Transverse colon (tissue), 4 donors: Measurements from ENCODE around the gene DDX1. TPM values are rescaled to one million over a fixed set of nuclear protein-coding genes. Genes with fewer than 3 reads are reported as not detected.

Experiments used
- DNase-seq: peaks from one replicate; pipeline ENCODE4 v3.0.0-alpha.2; 2019
- H3K27ac ChIP-seq, 4 donors: fragments of 200-600 bp; sonication (generic); 2 replicates each; pipeline ENCODE4 v1.5.1; 2016 to 2018; ENCODE audit warnings: inconsistent platforms in 4 of 4
- H3K27me3 ChIP-seq: fragments of 200-600 bp; sonication (generic); 2 replicates; pipeline ENCODE4 v1.5.1; 2017; ENCODE audit warnings: inconsistent platforms
- H3K36me3 ChIP-seq, 4 donors: fragments of 200-600 bp; sonication (generic); 2 replicates each; pipeline ENCODE4 v1.5.1; 2017 to 2019; ENCODE audit warnings: inconsistent platforms in 4 of 4
- H3K4me1 ChIP-seq, 4 donors: fragments of 200-600 bp; sonication (generic); 2 replicates each; pipeline ENCODE4 v1.5.1; 2017 to 2020; ENCODE audit warnings: inconsistent platforms in 4 of 4
- H3K4me3 ChIP-seq, 4 donors: fragments of 200-600 bp; sonication (generic); 1 replicate in 1 of 4; 2 replicates in 3 of 4; pipeline versions ENCODE4 v1.5.1 to v1.6.1; 2017 to 2019; ENCODE audit warnings: inconsistent platforms in 4 of 4
- H3K9me3 ChIP-seq, 2 donors: fragments of 200-600 bp; sonication (generic); 2 replicates each; pipeline ENCODE4 v1.5.1; 2017 to 2019; ENCODE audit warnings: inconsistent platforms in 2 of 2
- CTCF ChIP-seq, 5 experiments: fragments of 200-600 bp in 3 of 5; fragments of 450-650 bp in 2 of 5; sonication (generic) in 3 of 5; IDR thresholded peaks; 1 replicate in 2 of 5; 2 replicates in 3 of 5; pipeline ENCODE4 v1.5.1; 2016 to 2017; ENCODE audit warnings: antibody characterized with exemption in 5 of 5, inconsistent platforms in 3 of 5, mild to moderate bottlenecking in 2 of 5, moderate library complexity in 1 of 5
- EP300 ChIP-seq: sonication (generic); formaldehyde crosslinking; IDR thresholded peaks from one replicate; pipeline ENCODE4 v1.6.1; 2017; ENCODE audit warnings: antibody characterized with exemption, low read depth
- POLR2A ChIP-seq: fragments of 450-650 bp; IDR thresholded peaks from one replicate; pipeline ENCODE4 v1.6.1; 2016; ENCODE audit warnings: antibody characterized with exemption, mild to moderate bottlenecking, moderate library complexity
- POLR2AphosphoS5 ChIP-seq, 3 donors: sonication (generic); formaldehyde crosslinking; IDR thresholded peaks; one replicate each; pipeline ENCODE4 v1.6.1; 2016; ENCODE audit warnings: antibody characterized with exemption in 3 of 3
- WGBS, 2 donors: methylation state at CpG; one replicate each; pipeline ENCODE4 v1.1.5; 2018; ENCODE audit warnings: low coverage in 1 of 2; 5-methylcytosine and 5-hydroxymethylcytosine counted together
- in situ Hi-C, 4 donors: fragments of 200-750 bp; cut with MboI; loops; one replicate each; pipeline versions ENCODE4 v1.15.0 to v1.15.1; 2017; ENCODE audit warnings: low sequenced_read_pairs in 3 of 4, low pct_ligation_motif_present in 1 of 4, low pct_unique_long_range_greater_than_20kb in 1 of 4
- intact Hi-C: fragments of 100-400 bp; cut with DNase I; formaldehyde crosslinking; loops from one replicate; pipeline ENCODE4 v1.15.1; 2023; ENCODE audit warnings: low total_unique reads
- total RNA-seq, 4 donors: library from RNA; depleted of rRNA; stranded (reverse); fragments of >200 nt; gene quantifications; one replicate each; pipeline ENCODE4 v1.1.0, GENCODE V29; 2016

The DDX1 gene
- total RNA-seq, 4 donors from 2014 or later, result 18.3 to 61.1 (median 49.9) TPM

- H3K36me3 ChIP-seq, result peaks cover 0 to 82% (median 35%) of the 10 kb centered on the region in 4 donors
- 84 to 92% methylated on average over 9 of the region's 9 CpGs for WGBS, 2 donors
- TF ChIP-seq POLR2AphosphoS5 (IDR thresholded peaks at IDR 0.05), result no peak
- no peak for TF ChIP-seq EP300
- TF ChIP-seq POLR2A, result no peak
- no peak for TF ChIP-seq CTCF (IDR thresholded peaks at IDR 0.05)
These were observed 36.4 kb downstream of the DDX1 start for GRCh38 chr2:15627817-15628684.

GRCh38 chr2:15628899-15629855 is 37.5 kb downstream of the DDX1 start:
- no peaks in the 10 kb centered on the region for H3K27me3 ChIP-seq
- DNase-seq, result no peak
- no peak overlapping the region for H3K4me3 ChIP-seq
- TF ChIP-seq POLR2AphosphoS5 (IDR thresholded peaks at IDR 0.05) (no peak), POLR2A (no peak), EP300 (no peak), CTCF (IDR thresholded peaks at IDR 0.05) (no peak)
- in situ Hi-C loops (loop anchor here (25.0 kb wide), 5 partner anchors 108 to 1133 kb away; partner anchors contain the start of gene MYCN (in 1 of the 4)), intact Hi-C loops (no loop called here)
- WGBS, 2 donors, result 95 to 96% methylated on average over 5 of the region's 5 CpGs
- H3K9me3 ChIP-seq, result no peaks in the 10 kb centered on the region
- peaks cover 0 to 70% (median 31%) of the 10 kb centered on the region in 4 donors for H3K36me3 ChIP-seq
- no peaks in the 10 kb centered on the region for H3K4me1 ChIP-seq
- no peak overlapping the region for H3K27ac ChIP-seq

More at GRCh38 chr2:15627817-15628684, 36.4 kb downstream of the DDX1 start:
- Histone ChIP-seq H3K4me3 (no peak overlapping the region), H3K4me1 (no peaks in the 10 kb centered on the region), H3K27me3 (no peaks in the 10 kb centered on the region), H3K9me3 (no peaks in the 10 kb centered on the region), H3K27ac (no peak overlapping the region)
- in situ Hi-C loops (loop anchor here (25.0 kb wide), 5 partner anchors 109 to 1134 kb away; partner anchors contain the start of gene MYCN (in 1 of the 4)), intact Hi-C loops (no loop called here)
- DNase-seq, result no peak

GRCh38 chr2:15630121-15630977 is 38.7 kb downstream of the DDX1 start:
- DNase-seq, result no peak
- Histone ChIP-seq H3K36me3 (peaks cover 0 to 68% (median 27%) of the 10 kb centered on the region in 4 donors), H3K27ac (no peak overlapping the region), H3K4me3 (no peak overlapping the region), H3K4me1 (no peaks in the 10 kb centered on the region), H3K9me3 (no peaks in the 10 kb centered on the region), H3K27me3 (no peaks in the 10 kb centered on the region)
- in situ Hi-C loops, result loop anchor here (10.0 to 25.0 kb wide), 6 partner anchors 107 to 1132 kb away; partner anchors contain the start of gene MYCN (in 1 of the 4)
- TF ChIP-seq POLR2AphosphoS5 (IDR thresholded peaks at IDR 0.05), result no peak
- no peak for TF ChIP-seq EP300
- TF ChIP-seq CTCF (IDR thresholded peaks at IDR 0.05), result no peak
- TF ChIP-seq POLR2A, result no peak
- WGBS, 2 donors, result 85 to 90% methylated on average over 4 of the region's 4 CpGs
- intact Hi-C loops, result loop anchor here (10.0 kb wide), 1 partner anchor 874 kb away; no protein-coding TSS in a partner anchor
